Daoy (cell line): ENCODE results near the gene ADCY3. TPM values are rescaled to one million over a fixed set of nuclear protein-coding genes. Genes with fewer than 3 reads are reported as not detected.

Experiments
- DNase-seq: peaks from one replicate; pipeline ENCODE4 v3.0.0-alpha.2; 2015; ENCODE audit warnings: low read depth
- total RNA-seq: library from RNA; depleted of rRNA; stranded (reverse); fragments of >200 nt; shearing (Covaris generic); gene quantifications from 2 replicates; pipeline ENCODE4 v1.2.3, GENCODE V29; 2014; rRNA removed

Gene ADCY3
- 15.4 and 16.4 TPM in 2 replicates for total RNA-seq

GRCh38 chr2:24920098-24920808 lies at the start of gene ADCY3:
ADCY3 (minus strand) TSS chr2:24920237; CDS start chr2:24918987, 1,250 bp downstream.
- peak; percentile 55 for DNase-seq

GRCh38 chr2:24969784-24970183 lies 49.7 kb upstream of the ADCY3 start:
- DNase-seq, result no peak

- DNase-seq, result no peak
Observed at GRCh38 chr2:24961903-24962302, 41.9 kb upstream of the ADCY3 start.

GRCh38 chr2:24959761-24960160 lies 39.7 kb upstream of the ADCY3 start:
- DNase-seq, result no peak

- DNase-seq, result no peak
Observed at GRCh38 chr2:24958411-24958935, 38.4 kb upstream of the ADCY3 start.

- no peak for DNase-seq
Observed at GRCh38 chr2:24957976-24958375, 37.9 kb upstream of the ADCY3 start.

- no peak for DNase-seq
Observed at GRCh38 chr2:24957221-24957620, 37.2 kb upstream of the ADCY3 start.

GRCh38 chr2:24955921-24956320 lies 35.9 kb upstream of the ADCY3 start:
- no peak for DNase-seq

GRCh38 chr2:24955232-24955631 lies 35.2 kb upstream of the ADCY3 start:
- DNase-seq, result no peak

GRCh38 chr2:24950102-24950501 lies 30.1 kb upstream of the ADCY3 start:
- DNase-seq, result no peak

GRCh38 chr2:24948506-24948905 lies 28.5 kb upstream of the ADCY3 start:
- no peak for DNase-seq

- no peak for DNase-seq
Observed at GRCh38 chr2:24947561-24948157, 27.6 kb upstream of the ADCY3 start.

- DNase-seq, result no peak
Observed at GRCh38 chr2:24945907-24946306, 25.9 kb upstream of the ADCY3 start.

- DNase-seq, result no peak
Observed at GRCh38 chr2:24943427-24944053, 23.5 kb upstream of the ADCY3 start.

GRCh38 chr2:24939353-24939752 lies 19.3 kb upstream of the ADCY3 start:
- no peak for DNase-seq

GRCh38 chr2:24937236-24937635 lies 17.2 kb upstream of the ADCY3 start:
- DNase-seq, result no peak

- no peak for DNase-seq
Observed at GRCh38 chr2:24935145-24935544, 15.1 kb upstream of the ADCY3 start.

GRCh38 chr2:24932715-24933114 lies 12.7 kb upstream of the ADCY3 start:
- no peak for DNase-seq

- DNase-seq, result no peak
Observed at GRCh38 chr2:24930768-24931167, 10.7 kb upstream of the ADCY3 start.

- no peak for DNase-seq
Observed at GRCh38 chr2:24929230-24929629, 9.2 kb upstream of the ADCY3 start.

- DNase-seq, result no peak
Observed at GRCh38 chr2:24928036-24928435, 8.0 kb upstream of the ADCY3 start.

- DNase-seq, result no peak
Observed at GRCh38 chr2:24926602-24927252, 6.7 kb upstream of the ADCY3 start.
